ENCODE results near the gene ALX3. TPM values are rescaled to one million over a fixed set of nuclear protein-coding genes. Genes with fewer than 3 reads are reported as not detected.

The ALX3 gene
- total and polyA plus RNA-seq, 7 donors: 0.04 to 0.11 (median 0.05) TPM; not detected in 4

GRCh38 chr1:110107867-110108469 lies 37.5 kb upstream of the ALX3 start:
- Histone ChIP-seq H3K9me3 (no peaks in the 10 kb centered on the region), H3K36me3 (ENCODE audit: insufficient read depth in 1 of 2, low read depth in 1 of 2) (no peaks in the 10 kb centered on the region), H3K4me1 (no peaks in the 10 kb centered on the region), H3K27ac (no peak overlapping the region), H3K4me3 (no peak overlapping the region), H3K27me3 (ENCODE audit: insufficient read depth in 3 of 3, low read length in 2 of 3) (no peaks in the 10 kb centered on the region)
- DNase-seq: no peak
- TF ChIP-seq CTCF (IDR thresholded peaks at IDR 0.05): no peak
- no peak for ATAC-seq
- WGBS, 3 donors: 64 to 75% (median 65%) methylated on average over 7 of the region's 7 CpGs
- intact Hi-C loops (cut with DNase I): loop anchor here in 1 of 2 donors (5.0 kb wide), 1 partner anchor 56 kb away; no protein-coding TSS in a partner anchor

GRCh38 chr1:110106013-110106941 lies 35.8 kb upstream of the ALX3 start:
- DNase-seq (peak; percentile 64 to 80), ATAC-seq (peak; percentile 88 to 96 (median 90))
- Histone ChIP-seq H3K4me3 (no peak overlapping the region), H3K4me1 (no peaks in the 10 kb centered on the region), H3K27ac (no peak overlapping the region), H3K36me3 (ENCODE audit: insufficient read depth in 1 of 2, low read depth in 1 of 2) (no peaks in the 10 kb centered on the region), H3K27me3 (ENCODE audit: insufficient read depth in 3 of 3, low read length in 2 of 3) (no peaks in the 10 kb centered on the region), H3K9me3 (no peaks in the 10 kb centered on the region)
- intact Hi-C loops (cut with DNase I): loop anchor here (1.0 to 5.0 kb wide), 2 partner anchors 53 to 54 kb away; no protein-coding TSS in a partner anchor
- WGBS, 3 donors: 17 to 18% (median 18%) methylated on average over 8 of the region's 8 CpGs
- TF ChIP-seq CTCF (IDR thresholded peaks at IDR 0.05): peak; percentile 90

- no peak for DNase-seq
- intact Hi-C loops (cut with DNase I): no loop called here
- Histone ChIP-seq H3K4me1 (no peaks in the 10 kb centered on the region), H3K9me3 (no peaks in the 10 kb centered on the region), H3K27me3 (ENCODE audit: insufficient read depth in 3 of 3, low read length in 2 of 3) (peaks cover 0 to 3% (median 0%) of the 10 kb centered on the region in 3 donors), H3K27ac (no peak overlapping the region), H3K36me3 (ENCODE audit: insufficient read depth in 1 of 2, low read depth in 1 of 2) (no peaks in the 10 kb centered on the region), H3K4me3 (no peak overlapping the region)
- WGBS, 3 donors: 43 to 54% (median 51%) methylated on average over 7 of the region's 7 CpGs
- ATAC-seq: no peak
- TF ChIP-seq CTCF (IDR thresholded peaks at IDR 0.05): no peak
Observed at GRCh38 chr1:110102081-110102480, 31.6 kb upstream of the ALX3 start.

GRCh38 chr1:110100335-110100734 lies 29.9 kb upstream of the ALX3 start:
- Histone ChIP-seq H3K4me1 (no peaks in the 10 kb centered on the region), H3K4me3 (no peak overlapping the region), H3K27me3 (ENCODE audit: insufficient read depth in 3 of 3, low read length in 2 of 3) (peaks cover 0 to 3% (median 0%) of the 10 kb centered on the region in 3 donors), H3K9me3 (no peaks in the 10 kb centered on the region), H3K27ac (no peak overlapping the region), H3K36me3 (ENCODE audit: insufficient read depth in 1 of 2, low read depth in 1 of 2) (no peaks in the 10 kb centered on the region)
- 49 to 81% (median 68%) methylated on average over 2 of the region's 2 CpGs for WGBS, 3 donors
- DNase-seq (peak in 1 of 2 donors; percentile 3), ATAC-seq (no peak)
- intact Hi-C loops (cut with DNase I): no loop called here
- no peak for TF ChIP-seq CTCF (IDR thresholded peaks at IDR 0.05)
